GM12873 (cell line): ENCODE results near the gene OR1F1.

Experiments used
- TF ChIP-seq, protein P1 (sequence below): IDR thresholded peaks from 2 replicates; pipeline ENCODE4 v1.5.1; 2012; ENCODE audit warnings: low read depth, mild to moderate bottlenecking, moderate library complexity, low read length, control low read depth; ENCODE audit not compliant: insufficient read depth; ENCODE audit errors: missing control alignments

The OR1F1 gene

DNA sequence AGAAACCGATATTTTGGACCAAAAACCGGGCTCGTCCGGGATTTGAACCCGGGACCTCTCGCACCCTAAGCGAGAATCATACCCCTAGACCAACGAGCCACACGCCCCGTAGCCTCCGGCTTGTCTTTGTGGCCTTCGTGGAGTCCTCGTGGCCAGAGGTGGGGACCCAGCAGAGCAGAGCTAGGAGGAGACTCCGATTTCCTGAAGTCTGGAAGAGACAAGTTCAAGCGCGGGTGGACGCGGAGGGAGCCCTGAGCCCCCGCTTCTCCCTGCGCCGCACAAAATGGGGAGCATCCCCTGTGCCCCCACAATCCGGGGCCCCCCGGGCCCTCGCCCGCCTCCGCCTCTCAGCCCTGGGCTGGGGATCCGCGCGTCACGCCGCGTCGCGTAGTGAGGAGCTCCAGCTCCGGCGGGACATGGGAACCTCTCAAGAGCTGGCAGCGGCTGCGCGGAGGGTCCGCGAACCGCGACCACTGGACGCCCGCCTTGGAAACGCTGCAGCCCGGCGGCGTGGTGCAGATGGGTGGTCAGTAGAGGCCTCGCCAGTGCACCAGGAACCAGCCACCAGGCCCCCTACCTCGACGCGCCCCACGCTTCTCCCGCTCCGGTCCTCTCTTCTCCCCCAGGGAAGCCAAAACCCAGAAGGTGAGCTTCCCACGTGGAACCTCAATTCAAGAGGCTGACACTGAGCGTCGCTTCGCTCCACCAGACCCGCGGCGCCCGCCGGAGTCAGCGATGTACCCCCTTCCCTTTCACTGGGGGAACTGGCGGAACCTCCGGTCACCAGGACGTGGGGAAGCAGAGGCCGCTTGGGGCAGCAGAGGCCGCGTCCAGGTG, 5.2 kb upstream of the OR1F1 start:
- TF ChIP-seq, protein P1, sequence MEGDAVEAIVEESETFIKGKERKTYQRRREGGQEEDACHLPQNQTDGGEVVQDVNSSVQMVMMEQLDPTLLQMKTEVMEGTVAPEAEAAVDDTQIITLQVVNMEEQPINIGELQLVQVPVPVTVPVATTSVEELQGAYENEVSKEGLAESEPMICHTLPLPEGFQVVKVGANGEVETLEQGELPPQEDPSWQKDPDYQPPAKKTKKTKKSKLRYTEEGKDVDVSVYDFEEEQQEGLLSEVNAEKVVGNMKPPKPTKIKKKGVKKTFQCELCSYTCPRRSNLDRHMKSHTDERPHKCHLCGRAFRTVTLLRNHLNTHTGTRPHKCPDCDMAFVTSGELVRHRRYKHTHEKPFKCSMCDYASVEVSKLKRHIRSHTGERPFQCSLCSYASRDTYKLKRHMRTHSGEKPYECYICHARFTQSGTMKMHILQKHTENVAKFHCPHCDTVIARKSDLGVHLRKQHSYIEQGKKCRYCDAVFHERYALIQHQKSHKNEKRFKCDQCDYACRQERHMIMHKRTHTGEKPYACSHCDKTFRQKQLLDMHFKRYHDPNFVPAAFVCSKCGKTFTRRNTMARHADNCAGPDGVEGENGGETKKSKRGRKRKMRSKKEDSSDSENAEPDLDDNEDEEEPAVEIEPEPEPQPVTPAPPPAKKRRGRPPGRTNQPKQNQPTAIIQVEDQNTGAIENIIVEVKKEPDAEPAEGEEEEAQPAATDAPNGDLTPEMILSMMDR: peak; percentile 35

DNA sequence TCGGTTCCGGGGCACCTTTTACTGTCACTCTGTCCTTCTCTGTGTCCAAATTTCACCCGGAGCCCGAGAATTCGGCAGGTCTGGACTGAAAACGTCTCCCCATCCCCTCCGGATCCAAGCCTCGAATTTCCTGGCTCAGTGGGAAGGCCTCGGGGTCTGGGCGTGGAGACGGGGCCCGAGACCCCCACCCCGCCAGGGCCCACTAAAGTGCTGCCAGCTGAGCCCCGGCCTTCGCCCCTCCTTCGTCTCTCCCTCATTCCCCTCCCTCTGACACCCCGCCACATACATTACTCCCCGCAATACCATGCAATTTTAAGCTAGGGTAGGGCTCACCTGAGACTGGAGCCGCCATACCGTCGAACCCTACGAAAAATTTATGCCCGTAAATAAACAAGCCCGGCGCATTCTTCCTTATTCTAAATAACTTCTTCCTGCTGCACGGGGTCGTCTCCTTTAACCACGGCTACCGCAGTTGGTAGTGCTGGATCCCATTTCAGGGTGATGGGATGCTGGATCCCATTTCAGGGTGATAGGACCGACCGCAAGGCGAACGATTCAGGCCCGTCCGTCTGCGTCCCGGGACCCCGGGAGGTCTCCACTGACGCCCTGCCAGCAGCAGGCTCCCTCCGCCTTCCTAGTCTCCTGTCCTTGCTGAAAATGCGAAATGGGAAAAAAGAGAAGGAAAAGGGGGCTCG, 4.4 kb upstream of the OR1F1 start:
- TF ChIP-seq, protein P1: no peak

- TF ChIP-seq, protein P1: no peak
Measured at GRCh38 chr16:3186946-3187690, 886 bp upstream of the OR1F1 start.

DNA sequence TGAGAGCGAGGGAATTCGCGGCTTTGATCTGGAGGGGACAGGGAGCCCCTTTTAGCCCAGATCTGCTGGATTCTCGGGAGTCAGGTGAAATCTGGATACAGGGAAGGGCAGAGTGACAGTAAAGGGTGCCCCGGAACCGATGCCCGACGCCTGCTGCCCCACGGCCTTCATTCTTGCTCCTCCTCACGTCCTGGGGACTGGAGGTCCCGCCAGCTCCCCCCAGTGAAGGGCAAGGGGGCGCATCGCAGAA, 596 bp downstream of the OR1F1 start:
- TF ChIP-seq, protein P1: no peak

DNA sequence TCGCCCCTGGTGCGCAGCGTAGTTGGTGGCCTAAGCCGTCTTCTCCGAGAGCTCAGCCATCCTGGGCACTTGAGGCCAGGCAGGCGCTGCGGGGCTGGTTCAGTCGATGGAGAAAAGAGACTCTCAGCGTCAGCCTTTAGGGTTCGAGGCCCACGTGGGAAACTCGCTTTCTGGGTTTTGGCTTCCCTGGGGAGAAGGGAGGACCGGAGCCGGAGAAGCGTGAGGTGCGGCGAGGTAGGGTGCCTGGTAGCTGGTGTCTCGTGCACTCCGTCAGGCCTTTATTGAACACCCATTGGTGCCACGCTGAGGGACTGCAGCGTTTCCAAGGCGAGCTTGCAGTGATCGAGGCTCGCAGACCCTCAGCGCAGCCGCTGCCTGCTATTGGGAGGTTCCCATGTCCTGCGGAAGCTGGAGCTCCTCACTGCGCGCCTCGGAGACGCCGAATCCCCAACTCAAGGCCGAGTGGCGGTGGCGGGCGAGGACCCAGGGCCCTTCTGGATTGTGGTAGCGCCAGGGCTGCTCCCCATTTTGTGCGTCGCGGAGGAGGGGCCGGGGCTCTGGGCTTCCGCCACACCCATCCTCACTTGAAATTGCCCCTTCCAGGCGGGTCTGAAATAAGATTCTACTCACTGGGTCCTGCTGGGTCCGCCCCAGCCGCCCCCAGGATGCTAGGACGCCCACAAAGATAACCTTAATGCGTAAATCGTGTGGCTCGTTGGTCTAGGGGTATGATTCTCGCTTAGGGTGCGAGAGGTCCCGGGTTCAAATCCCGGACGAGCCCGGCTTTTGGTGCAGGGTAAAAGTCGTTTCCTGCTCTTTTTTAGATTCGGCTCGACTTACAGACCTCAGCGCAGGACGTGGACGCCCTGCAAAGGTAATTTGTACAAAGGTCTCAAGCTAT, 1.2 kb downstream of the OR1F1 start:
- TF ChIP-seq, protein P1: no peak

- TF ChIP-seq, protein P1: no peak
Measured at GRCh38 chr16:3189869-3190268, 1.9 kb downstream of the OR1F1 start.
